Astrocyte of the hippocampus (primary cell): ENCODE data around the gene TRPV3.
"Not testable (repeated sequence)": the region's sequence is repeated elsewhere in the genome, so short reads cannot be mapped to it uniquely, and the experiment has no call there.

Experiments
- DNase-seq: peaks from one replicate; pipeline ENCODE4 v3.0.0; 2011; ENCODE audit warnings: low read depth, low spot score

The TRPV3 gene

DNA sequence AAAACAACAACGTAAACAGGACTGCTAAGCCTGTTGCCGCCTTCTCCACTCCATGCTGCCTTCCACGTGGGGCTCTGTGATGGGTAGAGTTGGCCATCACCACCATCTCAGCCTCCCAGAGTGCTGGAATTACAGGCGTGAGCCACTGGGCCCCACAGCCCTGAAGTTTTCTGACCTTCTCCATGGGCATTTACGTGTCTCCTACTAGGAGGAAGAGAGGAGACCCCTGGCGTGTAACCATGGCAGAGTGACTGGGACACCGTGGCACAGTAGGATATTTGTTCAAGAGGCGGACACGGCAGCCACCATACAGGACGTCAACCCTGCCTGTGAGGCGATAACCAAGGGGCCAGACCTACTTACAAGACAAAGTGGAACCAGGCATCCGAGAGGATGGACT lies 31.1 kb downstream of the TRPV3 start:
- no peak for DNase-seq

- no peak for DNase-seq
Observed at GRCh38 chr17:3524024-3524423, 33.6 kb downstream of the TRPV3 start.

DNA sequence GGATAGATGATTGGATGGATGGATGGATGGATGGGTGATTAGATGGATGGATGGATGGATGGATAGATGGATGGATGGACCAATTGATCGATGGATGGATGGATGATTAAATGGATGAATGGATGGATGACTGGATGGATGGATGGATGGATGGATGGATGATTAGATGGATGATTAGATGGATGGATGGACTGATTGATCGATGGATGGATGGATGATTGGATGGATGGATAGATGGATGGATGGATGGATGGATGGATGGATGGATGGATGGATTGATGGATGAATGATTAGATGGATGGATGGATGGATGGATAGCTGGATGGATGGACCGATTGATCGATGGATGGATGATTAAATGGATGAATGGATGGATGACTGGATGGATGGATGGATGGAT lies 38.1 kb downstream of the TRPV3 start:
- not testable (repeated sequence) for DNase-seq

- no peak for DNase-seq
Observed at GRCh38 chr17:3514873-3515272, 42.7 kb downstream of the TRPV3 start.

GRCh38 chr17:3514167-3514566 lies 43.4 kb downstream of the TRPV3 start:
- DNase-seq = not testable (repeated sequence)

- DNase-seq = no peak
Observed at GRCh38 chr17:3513305-3514035, 44.1 kb downstream of the TRPV3 start.

- DNase-seq = peak; percentile 69
Observed at GRCh38 chr17:3512505-3513171, 45.0 kb downstream of the TRPV3 start.

DNA sequence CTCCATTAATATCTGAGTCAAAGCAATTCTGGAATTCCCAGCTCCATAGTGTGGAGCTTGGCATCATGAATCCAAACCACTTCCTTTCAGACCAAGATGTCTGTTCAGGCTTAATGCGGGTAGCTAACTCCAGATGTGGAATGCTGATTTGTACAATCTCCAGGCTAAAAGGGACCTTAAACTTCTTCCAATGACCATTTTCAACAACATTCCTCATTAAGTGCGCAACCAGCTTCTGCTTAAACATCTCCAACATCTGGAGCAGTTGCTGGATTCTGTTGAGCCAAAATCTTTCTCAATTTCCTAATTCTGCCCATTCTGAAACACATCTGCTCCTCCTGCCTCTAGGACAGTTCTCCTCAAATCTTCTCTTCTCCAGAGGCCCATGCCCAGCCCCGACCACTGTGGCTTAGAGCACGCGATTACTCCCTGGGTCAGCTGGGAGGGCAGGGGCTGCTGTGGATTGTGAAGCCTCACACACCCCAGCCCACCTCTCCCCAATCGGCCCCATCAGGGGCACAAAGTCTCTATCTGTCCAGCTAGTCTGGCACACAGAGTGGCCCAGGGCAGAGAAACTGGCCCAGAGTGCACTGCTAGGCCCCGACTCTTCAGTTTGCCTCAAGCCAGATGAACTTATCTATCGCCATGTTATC lies 45.6 kb downstream of the TRPV3 start:
- DNase-seq = no peak

GRCh38 chr17:3510090-3510489 lies 47.5 kb downstream of the TRPV3 start:
- DNase-seq = no peak

GRCh38 chr17:3507869-3508268 lies 49.7 kb downstream of the TRPV3 start:
- DNase-seq = no peak

GRCh38 chr17:3507071-3507470 lies 50.5 kb downstream of the TRPV3 start:
- no peak for DNase-seq

- DNase-seq = no peak
Observed at GRCh38 chr17:3506054-3506453, 51.6 kb downstream of the TRPV3 start.

GRCh38 chr17:3505008-3505407 lies 52.6 kb downstream of the TRPV3 start:
- DNase-seq = no peak

DNA sequence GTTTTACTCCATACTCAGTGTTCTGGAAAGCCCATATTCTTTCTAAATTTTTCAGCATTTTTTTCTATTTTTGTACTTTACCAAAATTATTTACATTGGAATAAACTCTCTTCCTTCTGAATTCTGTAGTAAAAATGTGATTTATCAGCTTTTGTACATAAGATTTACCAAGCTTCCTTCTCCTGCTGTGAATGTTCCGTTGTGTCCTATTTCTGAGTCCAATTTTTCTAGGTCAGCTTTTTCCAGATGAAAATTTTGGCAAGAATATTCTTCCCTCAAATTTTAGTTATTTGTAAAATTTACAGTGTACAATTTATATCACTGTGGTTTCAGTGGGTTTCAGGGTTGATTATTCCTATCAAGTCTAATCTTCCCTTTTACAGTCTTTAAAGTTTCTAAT lies 54.3 kb downstream of the TRPV3 start:
- no peak for DNase-seq

- no peak for DNase-seq
Observed at GRCh38 chr17:3502466-3502865, 55.1 kb downstream of the TRPV3 start.

GRCh38 chr17:3501344-3501743 lies 56.3 kb downstream of the TRPV3 start:
- no peak for DNase-seq

DNA sequence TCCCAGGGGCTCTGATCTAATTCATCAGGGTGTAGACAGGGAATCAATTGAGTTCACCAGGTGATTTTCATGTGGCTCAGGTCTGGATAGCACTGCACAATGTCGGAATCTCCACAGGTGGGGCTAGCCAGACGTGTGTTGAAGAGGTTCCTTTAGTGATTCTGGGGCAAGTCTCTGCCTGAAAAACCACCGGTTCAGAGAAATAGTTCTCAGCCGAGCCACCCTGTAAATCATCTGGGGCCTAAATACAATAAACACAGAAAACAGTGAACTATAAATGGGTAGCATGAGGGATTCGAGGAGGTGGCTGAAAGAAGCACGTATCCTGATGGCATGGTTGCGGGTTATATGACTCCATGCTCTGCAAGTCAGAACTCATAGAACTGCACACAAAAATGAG lies 60.5 kb downstream of the TRPV3 start:
- DNase-seq = no peak

GRCh38 chr17:3485481-3486068 lies 72.0 kb downstream of the TRPV3 start:
- DNase-seq = no peak

DNA sequence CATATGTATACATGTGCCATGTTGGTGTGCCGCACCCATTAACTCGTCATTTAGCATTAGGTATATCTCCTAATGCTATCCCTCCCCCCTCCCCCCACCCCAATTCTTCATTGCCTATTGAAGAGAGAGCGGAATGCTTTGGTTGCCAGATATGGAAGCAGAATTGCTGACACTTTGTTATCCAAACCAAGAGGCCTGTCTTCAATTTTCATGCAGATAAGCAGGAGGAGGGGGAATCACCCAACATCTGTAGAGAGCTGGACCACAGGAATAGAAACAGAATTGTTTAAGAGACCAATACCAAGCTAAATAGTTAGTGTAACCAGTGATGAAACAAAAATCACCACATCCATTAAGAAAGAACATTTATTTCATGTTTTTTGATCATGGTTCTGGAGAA lies 74.8 kb downstream of the TRPV3 start:
- no peak for DNase-seq

DNA sequence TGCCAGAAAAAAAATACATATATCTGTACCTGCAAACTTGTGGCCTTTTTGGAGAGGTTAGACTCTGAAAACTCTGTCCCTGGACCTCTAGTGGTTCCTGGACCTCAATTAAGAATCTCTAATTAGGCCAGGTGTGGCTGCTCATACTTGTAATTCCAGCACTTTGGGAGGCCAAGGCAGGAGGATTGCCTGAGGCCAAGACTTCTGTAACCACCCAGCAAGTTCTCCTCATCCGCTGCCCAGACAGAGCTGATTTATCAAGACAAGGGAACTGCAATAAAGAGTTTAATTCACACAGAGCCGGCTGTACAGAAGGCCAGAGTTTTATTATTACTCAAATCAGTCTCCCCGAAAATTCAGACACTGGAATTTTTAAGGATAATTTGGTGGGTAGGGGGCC lies 77.6 kb downstream of the TRPV3 start:
- no peak for DNase-seq

DNA sequence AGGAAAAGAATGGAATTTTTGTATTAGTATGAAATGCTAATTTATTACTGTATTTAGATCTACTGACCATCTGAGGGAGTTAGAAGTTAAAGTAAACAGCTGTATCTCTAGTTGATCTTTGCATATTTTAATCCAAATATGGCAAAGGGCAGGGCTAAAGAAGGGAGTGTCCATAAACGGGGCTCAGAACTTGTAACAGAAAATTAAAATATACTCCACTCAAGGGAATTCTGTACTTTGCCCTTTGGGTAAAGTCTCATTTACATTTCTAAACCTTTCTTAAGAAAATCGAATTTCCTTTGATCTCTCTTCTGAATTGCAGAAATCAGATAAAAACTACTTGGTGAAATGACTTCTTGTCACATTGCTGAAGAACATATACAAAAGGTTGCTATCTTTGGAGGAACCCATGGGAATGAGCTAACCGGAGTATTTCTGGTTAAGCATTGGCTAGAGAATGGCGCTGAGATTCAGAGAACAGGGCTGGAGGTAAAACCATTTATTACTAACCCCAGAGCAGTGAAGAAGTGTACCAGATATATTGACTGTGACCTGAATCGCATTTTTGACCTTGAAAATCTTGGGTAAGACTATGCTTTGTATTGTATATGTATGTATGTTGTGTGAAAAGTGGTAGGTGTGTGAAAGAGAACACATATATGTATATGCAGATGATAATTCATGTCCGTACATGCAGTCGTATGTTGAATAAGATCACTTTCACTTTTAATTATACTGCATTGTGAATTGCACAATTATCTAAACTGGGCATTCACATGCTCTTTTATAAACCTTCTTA lies 81.6 kb downstream of the TRPV3 start, which contains the start of gene ASPA:
TSS of gene ASPA (plus strand) at position 186 of the 799 bp plus-strand sequence. CDS start at position 349, 163 bp downstream.
- no peak for DNase-seq
